ENCODE measurements around the gene CXCL8.

DNA sequence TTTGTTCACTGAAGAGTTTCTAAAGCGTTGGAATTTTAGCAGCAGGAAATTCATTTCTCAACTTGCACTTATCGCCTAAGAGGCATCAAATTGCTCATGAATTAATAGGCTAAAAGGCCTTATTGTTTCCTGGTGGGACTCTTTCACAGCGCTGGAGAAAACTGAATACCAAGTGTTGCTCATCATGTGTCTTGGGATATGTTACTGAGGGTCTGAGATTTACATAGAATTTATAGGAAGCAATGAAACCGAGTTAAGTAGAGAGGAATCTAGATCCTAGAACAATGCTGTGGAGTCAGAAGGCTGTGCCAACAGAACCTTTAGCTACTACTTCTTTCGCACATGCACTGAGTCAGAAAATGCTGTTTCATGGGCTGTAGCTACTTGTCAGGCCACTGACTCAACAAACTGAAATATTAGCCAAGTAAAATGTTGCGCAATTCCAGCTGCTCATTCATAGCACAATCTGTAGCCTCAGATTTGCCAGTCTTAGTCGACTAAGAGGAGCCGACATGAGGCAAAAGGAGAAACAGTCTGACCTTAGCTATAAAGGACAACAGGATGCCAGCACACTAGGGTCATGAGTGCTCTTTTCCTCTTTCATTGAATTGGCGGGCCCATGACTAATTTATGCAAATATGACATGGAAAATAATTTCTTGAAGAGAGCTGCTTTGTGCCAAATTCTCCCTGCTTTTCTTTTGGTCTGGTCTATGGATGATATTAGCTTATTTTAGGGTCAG lies 35.9 kb upstream of the CXCL8 start:
- TF ChIP-seq, protein P1, sequence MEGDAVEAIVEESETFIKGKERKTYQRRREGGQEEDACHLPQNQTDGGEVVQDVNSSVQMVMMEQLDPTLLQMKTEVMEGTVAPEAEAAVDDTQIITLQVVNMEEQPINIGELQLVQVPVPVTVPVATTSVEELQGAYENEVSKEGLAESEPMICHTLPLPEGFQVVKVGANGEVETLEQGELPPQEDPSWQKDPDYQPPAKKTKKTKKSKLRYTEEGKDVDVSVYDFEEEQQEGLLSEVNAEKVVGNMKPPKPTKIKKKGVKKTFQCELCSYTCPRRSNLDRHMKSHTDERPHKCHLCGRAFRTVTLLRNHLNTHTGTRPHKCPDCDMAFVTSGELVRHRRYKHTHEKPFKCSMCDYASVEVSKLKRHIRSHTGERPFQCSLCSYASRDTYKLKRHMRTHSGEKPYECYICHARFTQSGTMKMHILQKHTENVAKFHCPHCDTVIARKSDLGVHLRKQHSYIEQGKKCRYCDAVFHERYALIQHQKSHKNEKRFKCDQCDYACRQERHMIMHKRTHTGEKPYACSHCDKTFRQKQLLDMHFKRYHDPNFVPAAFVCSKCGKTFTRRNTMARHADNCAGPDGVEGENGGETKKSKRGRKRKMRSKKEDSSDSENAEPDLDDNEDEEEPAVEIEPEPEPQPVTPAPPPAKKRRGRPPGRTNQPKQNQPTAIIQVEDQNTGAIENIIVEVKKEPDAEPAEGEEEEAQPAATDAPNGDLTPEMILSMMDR (IDR thresholded peaks at IDR 0.05), result no peak
- TF ChIP-seq POLR2A (IDR thresholded peaks at IDR 0.05), result peak in 1 of 2 donors; percentile 36
